ENCODE measurements around the gene MESD.

GRCh38 chr15:81032818-81033217, 43.2 kb upstream of the MESD start:
- TF ChIP-seq CTCF (IDR thresholded peaks at IDR 0.05) (no peak), POLR2A (IDR thresholded peaks at IDR 0.05) (no peak)

Data from heart left ventricle (tissue), 13 donors.